ENCODE measurements around the gene SNX30. TPM values are rescaled to one million over a fixed set of nuclear protein-coding genes. Genes with fewer than 3 reads are reported as not detected.

The SNX30 gene
- total RNA-seq, 1 experiment from 2014 or later = 32.5 TPM

GRCh38 chr9:112844771-112845542, 94.4 kb downstream of the SNX30 start:
- Histone ChIP-seq H3K4me1 (replicated peaks; ENCODE audit: insufficient read depth) (no peaks in the 10 kb centered on the region), H4K20me1 (ENCODE audit: insufficient read depth) (no peaks in the 10 kb centered on the region), H2AFZ (no peak overlapping the region), H3K27me3 (ENCODE audit: insufficient read depth, low read depth) (no peaks in the 10 kb centered on the region), H3K9me3 (ENCODE audit: insufficient read depth, low read depth) (no peaks in the 10 kb centered on the region), H3K27ac (no peak overlapping the region), H3K4me3 (no peak overlapping the region), H3K36me3 (ENCODE audit: low read depth) (no peaks in the 10 kb centered on the region), H3F3A (ENCODE audit: insufficient read depth, low read depth) (no peaks in the 10 kb centered on the region), H3K4me2 (peak overlapping the region; percentile 8; the same call in 1 of the 2 replicates), H3K9me2 (ENCODE audit: insufficient read depth) (no peaks in the 10 kb centered on the region), H3K79me2 (ENCODE audit: low read depth) (no peaks in the 10 kb centered on the region)
- intact Hi-C loops (cut with micrococcal nuclease; ENCODE audit: unreplicated experiment) = loop anchor here (1.0 kb wide), 2 partner anchors 39 to 58 kb away; no protein-coding TSS in a partner anchor
- peak; percentile 43 to 81 for DNase-seq
- CTCF ChIA-PET = interaction anchor here (0.7 to 2.5 kb wide), 2 partner anchors 58 to 465 kb away, joined by 3 to 14 read pairs; no protein-coding TSS in a partner anchor
- peak; percentile 97 for TF ChIP-seq CTCF (conservative IDR thresholded peaks at IDR 0.05)
- TF ChIP-seq EZH2 (IDR thresholded peaks at IDR 0.05; ENCODE audit: low read depth) = no peak
- no TSS peak for BruUV-seq (replicated peaks)
- POLR2A ChIA-PET (ENCODE audit: unreplicated experiment) = interaction anchor here (0.6 kb wide), 1 partner anchor 79 kb away, joined by 3 read pairs; no protein-coding TSS in a partner anchor

- no peaks in the 10 kb centered on the region for H3K9me2 ChIP-seq (ENCODE audit: insufficient read depth)
Observed at GRCh38 chr9:112846528-112847488, 96.2 kb downstream of the SNX30 start.

More at GRCh38 chr9:112846528-112847488, 96.2 kb downstream of the SNX30 start:
- H3K36me3 ChIP-seq (ENCODE audit: low read depth) = no peaks in the 10 kb centered on the region
- POLR2A ChIA-PET (ENCODE audit: unreplicated experiment) = no interaction called here
- intact Hi-C loops (cut with micrococcal nuclease; ENCODE audit: unreplicated experiment) = no loop called here
- H3K4me2 ChIP-seq = no peak overlapping the region
- TF ChIP-seq EZH2 (IDR thresholded peaks at IDR 0.05; ENCODE audit: low read depth) (no peak), CTCF (conservative IDR thresholded peaks at IDR 0.05) (no peak)
- no peaks in the 10 kb centered on the region for H3F3A ChIP-seq (ENCODE audit: insufficient read depth, low read depth)
- H3K79me2 ChIP-seq (ENCODE audit: low read depth) = no peaks in the 10 kb centered on the region
- no peak overlapping the region for H2AFZ ChIP-seq
- H3K4me1 ChIP-seq (replicated peaks; ENCODE audit: insufficient read depth) = no peaks in the 10 kb centered on the region
- no peaks in the 10 kb centered on the region for H4K20me1 ChIP-seq (ENCODE audit: insufficient read depth)
- CTCF ChIA-PET = interaction anchor here (0.5 to 2.5 kb wide), 3 partner anchors 56 to 231 kb away, joined by 3 to 14 read pairs (median 5); no protein-coding TSS in a partner anchor
- H3K9me3 ChIP-seq (ENCODE audit: insufficient read depth, low read depth) = no peaks in the 10 kb centered on the region
- no peak overlapping the region for H3K4me3 ChIP-seq
- H3K27me3 ChIP-seq (ENCODE audit: insufficient read depth, low read depth) = no peaks in the 10 kb centered on the region
- no TSS peak for BruUV-seq (replicated peaks)
- H3K27ac ChIP-seq = no peak overlapping the region
- DNase-seq = no peak
